HL-60/S4 treated with phorbol 12-myristate 13-acetate at 8.2 ng/mL for 4 days and 3 days (cell line): ENCODE results near the gene ZDHHC14.

ENCODE experiments used
- in situ Hi-C: fragments of 300-500 bp; cut with MboI; formaldehyde crosslinking; loops from 2 replicates; pipeline ENCODE4 v1.15.0; 2022; ENCODE audit warnings: low sequenced_read_pairs

ZDHHC14 gene

GRCh38 chr6:157653521-157653920, 272.5 kb downstream of the ZDHHC14 start:
- in situ Hi-C loops: no loop called here

- in situ Hi-C loops: no loop called here
Measured at GRCh38 chr6:157655139-157655538, 274.1 kb downstream of the ZDHHC14 start.

- in situ Hi-C loops: no loop called here
Measured at GRCh38 chr6:157656437-157656997, 275.5 kb downstream of the ZDHHC14 start.

- in situ Hi-C loops: no loop called here
Measured at GRCh38 chr6:157657754-157658153, 276.8 kb downstream of the ZDHHC14 start.

GRCh38 chr6:157658301-157658700, 277.3 kb downstream of the ZDHHC14 start:
- in situ Hi-C loops: no loop called here

GRCh38 chr6:157659536-157660271, 278.7 kb downstream of the ZDHHC14 start:
- in situ Hi-C loops: no loop called here

- in situ Hi-C loops: no loop called here
Measured at GRCh38 chr6:157660414-157660813, 279.4 kb downstream of the ZDHHC14 start.

GRCh38 chr6:157661652-157662051, 280.7 kb downstream of the ZDHHC14 start:
- in situ Hi-C loops: no loop called here

- in situ Hi-C loops: no loop called here
Measured at GRCh38 chr6:157663261-157663660, 282.3 kb downstream of the ZDHHC14 start.

- in situ Hi-C loops: no loop called here
Measured at GRCh38 chr6:157665180-157665579, 284.2 kb downstream of the ZDHHC14 start.

GRCh38 chr6:157666729-157667128, 285.7 kb downstream of the ZDHHC14 start:
- in situ Hi-C loops: no loop called here

- in situ Hi-C loops: no loop called here
Measured at GRCh38 chr6:157667211-157668008, 286.4 kb downstream of the ZDHHC14 start.

GRCh38 chr6:157668009-157668401, 287.0 kb downstream of the ZDHHC14 start:
- in situ Hi-C loops: no loop called here

- in situ Hi-C loops: no loop called here
Measured at GRCh38 chr6:157668713-157669112, 287.7 kb downstream of the ZDHHC14 start.

- in situ Hi-C loops: no loop called here
Measured at GRCh38 chr6:157669323-157669722, 288.3 kb downstream of the ZDHHC14 start.

GRCh38 chr6:157669747-157670216, 288.8 kb downstream of the ZDHHC14 start:
- in situ Hi-C loops: no loop called here

GRCh38 chr6:157670466-157671186, 289.6 kb downstream of the ZDHHC14 start:
- in situ Hi-C loops: no loop called here

GRCh38 chr6:157672726-157673412, 291.9 kb downstream of the ZDHHC14 start:
- in situ Hi-C loops: no loop called here

- in situ Hi-C loops: no loop called here
Measured at GRCh38 chr6:157673596-157673995, 292.6 kb downstream of the ZDHHC14 start.

GRCh38 chr6:157674061-157674460, 293.1 kb downstream of the ZDHHC14 start:
- in situ Hi-C loops: no loop called here

- in situ Hi-C loops: no loop called here
Measured at GRCh38 chr6:157675831-157676230, 294.8 kb downstream of the ZDHHC14 start.
